Mesenchymal stem cell (in vitro differentiated cells and primary cell): ENCODE measurements around the gene RUNDC3A.
"Not testable (repeated sequence)": the region's sequence is repeated elsewhere in the genome, so short reads cannot be mapped to it uniquely, and the experiment has no call there.

Experiments used
- DNase-seq: peaks from one replicate; pipeline ENCODE4 v3.0.0-alpha.2; 2013
- H2AFZ ChIP-seq: one replicate; pipeline ENCODE4 v1.6.1; 2013; ENCODE audit warnings: low read depth, mild to moderate bottlenecking, control low read depth, inconsistent platforms, low read length, moderate library complexity
- H2AK5ac ChIP-seq: 2 replicates; pipeline ENCODE4 v1.6.1; 2013; ENCODE audit warnings: low read length, moderate library complexity, mild to moderate bottlenecking, inconsistent platforms; ENCODE audit not compliant: severe bottlenecking
- H2BK120ac ChIP-seq: one replicate; pipeline ENCODE4 v1.6.1; 2013; ENCODE audit warnings: low read depth, mild to moderate bottlenecking, inconsistent platforms, low read length, moderate library complexity
- H2BK12ac ChIP-seq, 2 experiments: one replicate each; pipeline ENCODE4 v1.6.1; 2013; ENCODE audit warnings: inconsistent platforms in 2 of 2, low read length in 2 of 2, mild to moderate bottlenecking in 2 of 2, moderate library complexity in 2 of 2, control low read depth in 1 of 2
- H2BK15ac ChIP-seq: one replicate; pipeline ENCODE4 v1.6.1; 2013; ENCODE audit warnings: mild to moderate bottlenecking, low read depth, inconsistent platforms; ENCODE audit not compliant: poor library complexity, severe bottlenecking
- H2BK5ac ChIP-seq: 2 replicates; pipeline ENCODE4 v1.6.1; 2013; ENCODE audit warnings: low read depth, mild to moderate bottlenecking, low read length, control low read depth, inconsistent platforms; ENCODE audit not compliant: poor library complexity, severe bottlenecking
- H3K14ac ChIP-seq, 2 experiments: one replicate each; pipeline ENCODE4 v1.6.1; 2013; ENCODE audit warnings: inconsistent platforms in 2 of 2, low read length in 2 of 2, control low read depth in 1 of 2, mild to moderate bottlenecking in 1 of 2, moderate library complexity in 1 of 2
- H3K18ac ChIP-seq, 2 experiments: one replicate each; pipeline ENCODE4 v1.6.1; 2013; ENCODE audit warnings: inconsistent platforms in 2 of 2, low read length in 2 of 2, control low read depth in 1 of 2, low read depth in 1 of 2, mild to moderate bottlenecking in 1 of 2
- H3K23ac ChIP-seq, 2 experiments: one replicate each; pipeline ENCODE4 v1.6.1; 2013; ENCODE audit warnings: inconsistent platforms in 2 of 2, low read length in 2 of 2, mild to moderate bottlenecking in 2 of 2, moderate library complexity in 2 of 2, control low read depth in 1 of 2
- H3K27ac ChIP-seq: 2 replicates; pipeline ENCODE4 v1.5.1; 2013; ENCODE audit warnings: mild to moderate bottlenecking, moderate library complexity, low read length, control low read depth, inconsistent platforms; ENCODE audit not compliant: poor library complexity, severe bottlenecking
- H3K27me3 ChIP-seq, 2 experiments: 2 replicates each; pipeline versions ENCODE4 v1.6.1 to v1.7.0; 2013; ENCODE audit warnings: low read length in 2 of 2, mild to moderate bottlenecking in 2 of 2, moderate library complexity in 2 of 2, control low read depth in 1 of 2, inconsistent platforms in 1 of 2; ENCODE audit not compliant: control insufficient read depth in 1 of 2, insufficient read depth in 1 of 2
- H3K36me3 ChIP-seq, 2 experiments: 2 replicates each; pipeline versions ENCODE4 v1.6.1 to v1.7.0; 2013; ENCODE audit warnings: low read length in 2 of 2, control low read depth in 1 of 2, inconsistent platforms in 1 of 2, low read depth in 1 of 2, mild to moderate bottlenecking in 1 of 2; ENCODE audit not compliant: insufficient read depth in 2 of 2, control insufficient read depth in 1 of 2
- H3K4ac ChIP-seq, 2 experiments: one replicate each; pipeline ENCODE4 v1.6.1; 2013; ENCODE audit warnings: inconsistent platforms in 2 of 2, low read length in 2 of 2, mild to moderate bottlenecking in 2 of 2, moderate library complexity in 2 of 2, control low read depth in 1 of 2, low read depth in 1 of 2
- H3K4me1 ChIP-seq: 2 replicates; pipeline ENCODE4 v1.6.1; 2013; ENCODE audit warnings: low read depth, low read length, control low read depth; ENCODE audit not compliant: control insufficient read depth, insufficient read depth
- H3K4me2 ChIP-seq: 2 replicates; pipeline ENCODE4 v1.6.1; 2013; ENCODE audit warnings: low read length, mild to moderate bottlenecking, inconsistent platforms; ENCODE audit not compliant: poor library complexity, severe bottlenecking
- H3K4me3 ChIP-seq, 2 experiments: 2 replicates each; pipeline versions ENCODE4 v1.5.1 to v1.7.0; 2013; ENCODE audit warnings: low read length in 2 of 2, mild to moderate bottlenecking in 2 of 2, control low read depth in 1 of 2, low read depth in 1 of 2; ENCODE audit not compliant: insufficient read depth in 1 of 2
- H3K79me1 ChIP-seq: replicated peaks from 2 replicates; pipeline ENCODE4 v1.6.1; 2013; ENCODE audit warnings: mild to moderate bottlenecking, control low read depth, low read length, inconsistent platforms; ENCODE audit not compliant: poor library complexity, severe bottlenecking
- H3K9ac ChIP-seq: 2 replicates; pipeline ENCODE4 v1.7.0; 2013; ENCODE audit warnings: mild to moderate bottlenecking, low read length, moderate library complexity
- H3K9me3 ChIP-seq: 2 replicates; pipeline ENCODE4 v1.7.0; 2013; ENCODE audit warnings: mild to moderate bottlenecking, low read length; ENCODE audit not compliant: control insufficient read depth
- H4K8ac ChIP-seq: one replicate; pipeline ENCODE4 v1.6.1; 2013; ENCODE audit warnings: inconsistent platforms, mild to moderate bottlenecking, low read length, moderate library complexity
- H4K91ac ChIP-seq: one replicate; pipeline ENCODE4 v1.6.1; 2013; ENCODE audit warnings: mild to moderate bottlenecking, low read length, inconsistent platforms
- WGBS: methylation state at CpG from one replicate; pipeline ENCODE4 v1.1.7; 2013; ENCODE audit warnings: mixed read lengths; 5-methylcytosine and 5-hydroxymethylcytosine counted together

RUNDC3A gene

DNA sequence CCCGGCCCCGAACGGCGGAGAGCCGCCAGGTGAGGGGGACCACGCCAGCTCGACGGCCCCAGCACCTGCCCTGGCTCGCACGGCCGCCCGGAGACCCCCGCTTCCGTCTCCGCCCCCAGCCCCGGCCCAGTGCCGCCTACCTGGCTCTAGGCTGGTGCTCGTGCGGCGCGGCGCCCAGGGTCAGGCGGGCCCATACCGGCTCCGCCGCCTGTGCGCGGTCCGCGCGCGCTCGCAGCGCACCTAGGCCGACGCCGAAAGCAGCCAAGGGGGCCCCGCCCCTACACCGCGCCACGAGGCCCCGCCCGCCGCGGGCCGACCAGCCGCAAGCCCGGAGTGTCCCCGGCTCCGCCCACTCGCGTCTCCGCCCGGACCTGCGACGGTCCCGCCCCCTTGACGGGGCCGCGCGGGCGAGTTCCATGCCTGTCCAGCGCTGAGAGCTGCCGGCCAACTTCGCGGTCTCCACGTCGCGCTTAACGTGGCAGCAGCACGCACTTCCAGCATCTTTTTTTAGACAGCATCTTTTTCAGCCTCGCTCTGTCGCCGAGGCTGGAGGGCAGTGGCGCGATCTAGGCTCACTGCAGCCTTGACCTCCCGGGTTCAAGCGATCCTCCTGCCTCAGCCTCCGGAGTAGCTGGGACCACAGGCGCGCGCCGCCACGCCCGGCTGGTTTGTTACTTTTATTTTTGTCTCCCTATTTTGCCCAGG is 16.3 kb downstream of the RUNDC3A start, which contains the start of gene SLC25A39:
SLC25A39 (minus strand) TSS at position 253 of the 705 bp plus-strand sequence. CDS start 1,261 bp downstream, outside the sequence.
- peak within 1 kb of the TSS; percentile 87 for H3K9ac ChIP-seq
- H3K4me3 ChIP-seq = peak within 1 kb of the TSS; percentile 92
- peak within 1 kb of the TSS; percentile 78 for H4K8ac ChIP-seq
- peak within 1 kb of the TSS; percentile 28 for H4K91ac ChIP-seq
- peaks cover 28 to 30% of the 10 kb centered on the region in 2 experiments for H3K36me3 ChIP-seq
- H3K4ac ChIP-seq = peak within 1 kb of the TSS; percentile 24 to 90
- peak within 1 kb of the TSS in 1 of 2 experiments; percentile 92 for H3K14ac ChIP-seq
- H2AFZ ChIP-seq = peak within 1 kb of the TSS; percentile 82
- H3K27ac ChIP-seq = peak within 1 kb of the TSS; percentile 78
- H3K4me2 ChIP-seq = peak within 1 kb of the TSS; percentile 96
- H3K27me3 ChIP-seq = no peaks in the 10 kb centered on the region
- H2BK5ac ChIP-seq = peak within 1 kb of the TSS; percentile 47
- peak within 1 kb of the TSS; percentile 72 to 85 for H3K18ac ChIP-seq
- no peak within 1 kb of the TSS for H2AK5ac ChIP-seq
- H2BK15ac ChIP-seq = peak within 1 kb of the TSS; percentile 65
- no peak within 1 kb of the TSS for H2BK120ac ChIP-seq
- peak within 1 kb of the TSS; percentile 65 to 98 for H3K23ac ChIP-seq
- peak within 1 kb of the TSS in 1 of 2 experiments; percentile 77 for H2BK12ac ChIP-seq
- H3K79me1 ChIP-seq = peaks cover 28% of the 10 kb centered on the region
- no peaks in the 10 kb centered on the region for H3K9me3 ChIP-seq
- DNase-seq = peak; percentile 93
- peaks cover 20% of the 10 kb centered on the region for H3K4me1 ChIP-seq
- WGBS = under 1% methylated on average over 80 of the region's 85 CpGs

DNA sequence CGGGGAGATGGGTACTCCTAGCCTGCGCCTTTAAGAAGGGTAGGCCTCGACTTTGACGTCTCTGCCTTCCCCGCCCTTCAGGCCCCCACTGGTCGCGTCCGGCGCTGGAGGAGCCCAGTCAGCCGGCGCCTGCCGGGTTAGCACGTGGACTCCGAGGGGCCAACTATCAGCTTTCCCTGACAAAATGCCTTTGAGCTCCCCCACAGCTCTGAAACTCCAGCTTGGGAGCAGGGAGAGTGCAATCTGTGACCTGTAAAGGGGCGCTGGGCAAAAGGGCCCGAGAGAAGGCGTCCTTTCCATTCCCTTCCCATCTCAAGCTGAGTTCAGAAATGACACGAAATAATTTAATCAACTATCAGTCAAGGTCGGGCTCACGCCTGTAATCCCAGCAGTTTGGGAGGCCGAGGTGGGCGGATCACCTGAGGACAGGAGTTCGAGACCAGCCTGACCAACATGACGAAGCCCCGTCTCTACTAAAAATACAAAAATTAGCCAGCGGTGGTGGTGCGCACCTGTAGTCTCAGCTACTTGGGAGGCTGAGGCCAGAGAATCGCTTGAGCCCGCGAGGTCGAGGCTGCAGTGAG is 18.6 kb downstream of the RUNDC3A start:
- peak overlapping the region in 1 of 2 experiments; percentile 34 for H3K18ac ChIP-seq
- DNase-seq = peak; percentile 97
- peak overlapping the region; percentile 74 for H3K9ac ChIP-seq
- no peaks in the 10 kb centered on the region for H3K27me3 ChIP-seq
- H4K8ac ChIP-seq = no peak overlapping the region
- no peak overlapping the region for H3K27ac ChIP-seq
- H3K4me1 ChIP-seq = peaks cover 22% of the 10 kb centered on the region
- H3K23ac ChIP-seq = no peak overlapping the region
- no peak overlapping the region for H4K91ac ChIP-seq
- no peak overlapping the region for H2BK120ac ChIP-seq
- peaks cover 19% of the 10 kb centered on the region for H3K79me1 ChIP-seq
- peak overlapping the region in 1 of 2 experiments; percentile 62 for H3K4me3 ChIP-seq
- H2BK12ac ChIP-seq = no peak overlapping the region
- H3K4ac ChIP-seq = no peak overlapping the region
- H2AFZ ChIP-seq = no peak overlapping the region
- H3K4me2 ChIP-seq = no peak overlapping the region
- no peak overlapping the region for H2BK5ac ChIP-seq
- peaks cover 6 to 7% of the 10 kb centered on the region in 2 experiments for H3K36me3 ChIP-seq
- 36% methylated on average over 21 of the region's 31 CpGs for WGBS
- H3K14ac ChIP-seq = no peak overlapping the region
- H2AK5ac ChIP-seq = no peak overlapping the region
- no peaks in the 10 kb centered on the region for H3K9me3 ChIP-seq
- no peak overlapping the region for H2BK15ac ChIP-seq

DNA sequence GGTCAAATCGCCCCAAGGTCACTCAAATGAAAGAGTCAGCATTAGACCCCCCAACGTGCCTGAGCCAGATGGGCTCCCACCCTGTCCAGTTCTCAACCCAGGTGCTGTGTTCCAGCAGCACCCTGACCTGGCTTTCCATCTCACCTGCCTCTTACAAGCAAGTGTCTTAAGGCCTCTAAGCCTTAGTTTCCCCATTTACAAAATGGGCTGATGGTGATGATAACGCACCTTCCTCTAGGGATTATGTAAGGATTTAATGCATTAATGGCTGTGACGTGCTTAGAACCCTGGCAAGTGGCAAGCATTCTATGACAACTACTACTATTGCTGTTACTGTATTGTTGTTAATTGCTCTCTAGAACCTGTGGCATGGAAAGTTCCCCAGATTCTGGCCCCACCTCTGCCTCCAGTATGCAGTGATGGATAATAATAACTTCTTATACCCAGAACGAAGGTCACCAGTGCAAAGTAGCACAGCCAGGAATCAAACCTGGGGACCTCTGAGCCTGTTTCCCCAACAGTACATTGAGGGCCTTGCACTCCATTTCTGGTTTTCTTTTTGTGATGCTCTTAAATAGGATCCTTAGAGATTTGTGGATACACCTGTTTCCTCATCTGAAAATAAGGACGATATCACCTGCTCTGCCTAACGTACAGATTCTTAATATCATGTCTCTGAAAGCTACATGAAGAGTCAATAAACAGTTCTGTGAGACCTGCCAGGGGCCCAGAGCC is 19.5 kb downstream of the RUNDC3A start:
- peak overlapping the region; percentile 19 for H2AK5ac ChIP-seq
- no peak for DNase-seq
- no peak overlapping the region for H3K4me3 ChIP-seq
- no peak overlapping the region for H3K4ac ChIP-seq
- WGBS = 94% methylated on average over 6 of the region's 7 CpGs
- no peak overlapping the region for H3K23ac ChIP-seq
- no peak overlapping the region for H2AFZ ChIP-seq
- H3K14ac ChIP-seq = no peak overlapping the region
- H2BK120ac ChIP-seq = no peak overlapping the region
- no peaks in the 10 kb centered on the region for H3K9me3 ChIP-seq
- H3K27me3 ChIP-seq = no peaks in the 10 kb centered on the region
- H2BK12ac ChIP-seq = peak overlapping the region in 1 of 2 experiments; percentile 71
- no peak overlapping the region for H3K18ac ChIP-seq
- no peaks in the 10 kb centered on the region for H3K36me3 ChIP-seq
- no peak overlapping the region for H3K9ac ChIP-seq
- H2BK5ac ChIP-seq = no peak overlapping the region
- H4K91ac ChIP-seq = no peak overlapping the region
- no peak overlapping the region for H2BK15ac ChIP-seq
- peaks cover 18% of the 10 kb centered on the region for H3K4me1 ChIP-seq
- no peak overlapping the region for H4K8ac ChIP-seq
- H3K4me2 ChIP-seq = no peak overlapping the region
- peaks cover 12% of the 10 kb centered on the region for H3K79me1 ChIP-seq
- no peak overlapping the region for H3K27ac ChIP-seq

DNA sequence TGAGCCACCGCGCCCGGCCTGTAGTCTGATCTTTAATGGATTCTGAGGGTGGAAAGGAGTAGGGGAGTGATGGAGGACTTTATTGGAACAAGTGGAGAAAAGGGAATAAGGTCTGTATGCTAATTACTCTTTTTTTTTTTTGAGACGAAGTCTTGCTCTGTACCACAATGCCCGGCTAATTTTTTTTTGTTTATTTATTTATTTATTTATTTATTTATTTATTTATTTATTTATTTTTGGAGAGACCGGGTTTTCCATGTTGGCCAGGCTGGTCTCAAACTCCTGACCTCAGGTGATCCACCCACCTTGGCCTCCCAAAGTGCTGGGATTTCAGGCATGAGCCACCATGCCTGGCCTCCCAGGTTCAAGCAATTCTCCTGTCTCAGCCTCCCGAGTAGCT is 21.1 kb downstream of the RUNDC3A start:
- not testable (repeated sequence) for H3K23ac ChIP-seq, H2AK5ac ChIP-seq, H3K4me3 ChIP-seq, H2BK15ac ChIP-seq, H4K91ac ChIP-seq, H3K9me3 ChIP-seq, H3K27me3 ChIP-seq, H3K18ac ChIP-seq, H3K14ac ChIP-seq, H3K9ac ChIP-seq, DNase-seq, H3K27ac ChIP-seq, H2BK5ac ChIP-seq, H2BK120ac ChIP-seq, H3K36me3 ChIP-seq, H3K4me2 ChIP-seq, H2BK12ac ChIP-seq, H3K79me1 ChIP-seq, H2AFZ ChIP-seq, H3K4ac ChIP-seq, H4K8ac ChIP-seq
- peaks cover 10% of the 10 kb centered on the region for H3K4me1 ChIP-seq
- 99% methylated on average over 5 of the region's 7 CpGs for WGBS
